Measurements from ENCODE around the gene LRP1B.

DNA sequence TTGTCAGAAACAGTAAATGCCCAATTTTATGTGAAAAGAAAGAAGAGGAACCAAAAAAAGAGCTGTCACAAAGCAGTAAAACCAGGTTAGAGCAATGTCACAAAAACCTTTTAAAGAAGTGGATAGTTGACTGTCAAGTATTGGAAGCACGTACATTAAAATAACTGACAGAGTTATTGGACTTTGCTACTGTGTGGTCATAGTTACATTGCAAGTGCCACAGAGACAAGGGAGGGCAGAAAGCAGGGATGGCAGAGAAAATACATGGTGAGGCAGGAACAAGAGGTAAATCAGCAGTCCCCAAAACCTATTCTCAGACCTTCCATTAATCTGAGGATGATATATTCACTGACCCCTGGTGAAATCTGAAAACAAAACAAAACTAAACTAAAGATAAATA, 116.3 kb downstream of the LRP1B start:
- TF ChIP-seq EZH2 (IDR thresholded peaks at IDR 0.05; ENCODE audit: insufficient read depth, poor library complexity, severe bottlenecking) (no peak), EZH2phosphoT487 (IDR thresholded peaks at IDR 0.05; ENCODE audit: insufficient read depth, low read depth) (no peak)
